DMS53 treated with DMSO at 0.1 percent for 48 hours (cell line): ENCODE results near the gene ALX4.

Experiments used
- DNase-seq: peaks from one replicate; lab custom pipeline; 2025; ENCODE audit not compliant: unreplicated experiment; lab: John Stamatoyannopoulos, UW

ALX4 gene

DNA sequence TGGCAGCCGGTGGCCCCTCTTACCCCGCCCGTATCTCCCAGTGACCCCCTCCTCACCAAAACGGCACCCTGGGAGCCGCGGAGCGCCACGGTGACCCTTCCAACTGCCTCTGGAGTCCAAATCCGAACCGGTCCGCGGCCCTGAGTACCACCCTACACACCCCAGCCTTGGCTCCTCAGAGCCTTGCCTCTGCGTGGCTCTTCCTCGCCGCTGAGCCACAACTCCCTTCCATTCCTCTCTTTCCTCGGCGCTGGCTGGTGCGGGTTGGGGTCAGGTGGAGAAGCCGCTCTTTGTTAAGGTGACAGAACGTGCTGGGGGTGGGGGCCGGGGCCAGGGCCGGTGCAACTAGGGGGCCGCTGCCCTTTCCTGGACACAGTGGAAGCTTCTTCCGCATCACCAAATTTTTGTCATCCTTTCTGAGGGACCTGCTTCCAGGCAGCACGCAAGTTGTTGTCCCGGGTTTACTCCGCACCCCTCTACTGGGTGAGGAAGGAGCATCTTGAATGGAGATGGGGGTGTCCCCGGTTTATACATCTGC lies 6.5 kb downstream of the ALX4 start:
- no peak for DNase-seq

DNA sequence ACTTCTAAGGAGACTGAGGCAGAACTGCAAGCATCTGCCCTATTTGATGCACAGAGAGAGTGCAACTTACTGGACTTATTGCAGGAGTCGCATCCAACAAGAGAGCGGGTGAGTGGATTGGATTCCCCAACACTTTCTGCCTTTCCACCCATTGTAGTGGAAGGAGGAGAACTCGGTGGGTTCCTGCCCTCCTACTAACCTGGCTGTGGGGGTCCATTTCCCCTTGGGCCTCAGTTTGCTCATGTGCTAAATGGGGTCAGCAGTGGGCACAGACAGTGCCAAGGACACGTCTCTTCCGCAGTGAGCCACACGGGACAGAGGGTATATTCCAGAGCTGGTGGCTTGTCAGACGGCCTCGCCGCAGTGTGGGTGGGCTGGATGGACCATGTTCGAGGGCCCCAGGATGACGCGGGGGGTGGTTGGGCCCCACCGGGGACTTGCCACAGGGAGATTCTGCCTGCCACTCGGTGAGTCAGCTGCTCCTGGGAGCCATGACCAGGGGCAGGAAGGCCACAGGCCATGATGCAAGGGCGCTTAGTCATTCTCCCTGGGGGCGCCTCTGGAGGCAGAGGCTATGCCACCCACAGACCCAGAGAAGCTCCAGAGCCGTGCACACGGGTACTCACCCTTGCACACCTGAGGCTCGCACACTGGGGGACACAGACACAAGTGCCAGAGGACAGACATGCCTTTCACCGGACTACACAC lies 8.2 kb downstream of the ALX4 start:
- DNase-seq = no peak

DNA sequence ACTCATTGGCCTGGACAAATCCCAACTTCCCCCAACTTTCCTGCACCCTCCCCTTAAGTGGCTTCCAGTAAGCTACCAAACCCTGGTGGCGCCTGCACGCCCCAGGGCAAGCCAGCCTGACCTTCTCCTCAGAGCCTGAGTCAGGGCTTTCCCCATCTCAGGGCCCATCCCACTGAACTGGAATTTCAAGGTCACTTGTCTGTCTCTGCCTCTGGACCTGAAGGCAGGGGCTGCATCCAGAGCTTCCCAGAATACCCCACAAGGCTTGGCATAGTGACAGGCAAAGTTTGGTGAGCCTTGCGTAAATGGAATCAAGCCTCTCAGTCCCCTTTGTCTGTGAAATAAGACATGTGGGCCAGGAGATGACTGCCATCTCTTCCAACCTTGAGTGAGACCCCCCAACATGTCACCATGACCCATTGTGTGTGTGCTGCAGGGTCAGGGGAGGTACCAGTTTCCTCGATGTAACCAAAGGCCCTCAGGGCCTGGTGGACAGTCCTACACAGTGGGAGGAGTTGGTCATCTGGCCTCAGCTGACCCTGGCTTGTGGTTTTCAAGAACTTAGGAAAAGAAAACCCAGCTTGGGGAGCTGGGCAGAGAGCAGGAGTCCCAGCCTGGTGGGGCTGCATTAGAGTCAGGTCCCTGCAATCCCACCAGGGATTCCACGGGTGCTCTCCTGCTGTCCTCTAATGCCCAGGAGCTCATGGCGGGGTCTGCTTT lies 8.9 kb downstream of the ALX4 start:
- DNase-seq = no peak

- DNase-seq = no peak
These were observed 11.1 kb downstream of the ALX4 start for GRCh38 chr11:44298862-44299261.

DNA sequence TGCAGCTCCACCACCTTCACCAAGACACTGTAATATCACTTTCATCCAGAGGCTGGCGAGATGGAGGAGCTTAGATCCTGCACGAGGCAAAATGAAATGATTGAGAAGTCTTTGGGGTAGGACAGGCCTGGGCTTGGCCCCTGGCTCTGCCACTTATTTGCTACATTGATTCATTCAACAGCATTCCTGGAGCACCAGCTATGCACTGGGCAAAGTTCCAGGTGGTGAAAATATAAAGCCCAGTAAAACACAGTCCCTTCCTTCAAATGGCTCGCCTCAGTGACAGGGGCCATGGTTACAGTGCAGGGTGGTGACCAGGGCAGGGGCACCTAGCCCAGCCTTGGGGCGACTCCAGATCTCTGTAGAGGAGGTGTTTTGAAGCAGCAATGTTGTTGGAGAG lies 19.7 kb downstream of the ALX4 start:
- no peak for DNase-seq

GRCh38 chr11:44288133-44288526 lies 21.8 kb downstream of the ALX4 start:
- no peak for DNase-seq

GRCh38 chr11:44286911-44287310 lies 23.0 kb downstream of the ALX4 start:
- no peak for DNase-seq

DNA sequence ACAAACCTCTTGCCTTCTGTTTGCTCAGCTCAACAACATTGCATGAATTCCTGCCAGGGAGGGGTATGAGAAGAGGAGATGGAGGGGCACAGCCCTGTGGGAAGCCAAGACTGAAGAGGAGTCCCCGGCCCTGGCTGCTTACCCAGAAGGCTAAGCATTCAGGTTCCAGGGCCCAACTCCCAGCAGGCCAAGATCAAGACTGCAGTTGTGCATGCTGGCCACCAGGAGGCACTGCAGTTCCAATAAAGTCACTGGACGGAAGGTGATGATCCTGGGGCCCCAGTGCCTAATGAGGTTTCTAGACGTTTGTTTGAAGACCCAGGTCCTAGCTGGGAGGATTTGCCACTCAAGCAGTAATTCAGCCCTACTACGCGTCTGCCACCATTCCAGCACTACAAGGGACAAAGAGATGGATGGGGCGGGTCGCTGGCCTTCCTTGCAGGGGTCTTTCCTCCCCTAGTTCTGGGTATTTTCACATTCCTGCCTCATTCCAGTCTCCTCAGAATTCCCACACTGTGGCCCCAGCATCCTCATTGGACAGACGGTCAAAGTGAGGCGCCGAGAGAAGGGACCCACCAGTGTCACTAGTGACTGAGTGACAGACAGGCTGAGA lies 23.6 kb downstream of the ALX4 start:
- peak; percentile 29 for DNase-seq

DNA sequence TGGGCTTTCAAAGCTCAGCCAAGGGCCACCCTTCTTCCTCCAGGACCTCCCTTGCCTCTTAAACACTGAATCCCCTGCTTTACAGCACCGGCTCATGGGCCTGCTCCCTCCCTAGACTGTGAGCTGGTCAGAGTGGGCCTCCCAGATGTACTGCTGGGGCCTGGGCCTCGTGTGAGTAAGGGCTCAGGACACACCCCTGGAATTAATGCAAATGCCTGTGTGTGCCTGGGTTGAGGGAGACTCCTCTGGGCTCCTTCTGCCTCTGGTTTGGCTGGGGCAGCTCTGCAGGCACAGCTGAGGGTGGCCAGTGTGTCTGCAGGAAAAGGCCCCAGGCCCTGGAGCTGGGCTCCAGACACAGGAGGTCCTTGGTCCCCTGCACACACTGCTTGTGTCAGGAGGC lies 24.2 kb downstream of the ALX4 start:
- DNase-seq = no peak

DNA sequence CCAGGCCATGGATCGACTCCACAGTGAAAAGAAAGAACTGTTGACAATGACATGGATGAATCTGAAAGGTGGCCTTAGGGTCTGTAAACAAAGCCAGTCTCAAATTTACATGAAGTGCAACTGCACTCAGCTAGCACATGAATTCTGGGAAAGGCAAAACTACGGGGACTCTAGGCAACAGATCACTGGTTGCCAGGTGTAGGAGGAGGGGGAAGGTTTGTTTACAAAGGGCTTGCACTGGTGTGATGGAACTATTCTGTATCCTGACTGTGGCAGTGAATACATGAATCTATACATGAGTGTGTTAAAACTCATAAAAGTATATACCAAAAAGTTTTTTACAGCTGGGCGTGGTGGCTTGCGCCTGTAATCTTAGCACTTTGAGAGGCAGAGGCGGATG lies 27.3 kb downstream of the ALX4 start:
- no peak for DNase-seq

- no peak for DNase-seq
These were observed 28.8 kb downstream of the ALX4 start for GRCh38 chr11:44281151-44281550.

DNA sequence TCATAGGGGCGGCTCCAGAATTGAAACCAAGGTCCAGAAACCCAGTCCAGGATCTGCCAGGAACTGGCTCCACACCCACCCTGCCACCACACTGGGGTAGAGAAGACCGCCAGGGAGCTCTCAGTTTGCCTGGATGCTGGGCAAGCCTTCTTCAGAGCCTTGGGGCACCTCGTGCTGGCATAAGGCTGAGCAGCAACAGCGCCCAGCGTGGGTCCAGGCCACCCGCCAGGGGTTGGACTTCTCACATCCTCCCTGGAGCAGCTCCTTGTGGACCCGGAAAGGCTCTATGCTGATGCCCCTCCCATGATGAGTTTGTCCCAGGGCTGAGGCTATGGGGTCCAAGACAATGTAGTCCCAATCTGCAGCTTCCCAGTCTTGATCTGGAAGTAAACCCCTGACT lies 29.7 kb downstream of the ALX4 start:
- DNase-seq = no peak

DNA sequence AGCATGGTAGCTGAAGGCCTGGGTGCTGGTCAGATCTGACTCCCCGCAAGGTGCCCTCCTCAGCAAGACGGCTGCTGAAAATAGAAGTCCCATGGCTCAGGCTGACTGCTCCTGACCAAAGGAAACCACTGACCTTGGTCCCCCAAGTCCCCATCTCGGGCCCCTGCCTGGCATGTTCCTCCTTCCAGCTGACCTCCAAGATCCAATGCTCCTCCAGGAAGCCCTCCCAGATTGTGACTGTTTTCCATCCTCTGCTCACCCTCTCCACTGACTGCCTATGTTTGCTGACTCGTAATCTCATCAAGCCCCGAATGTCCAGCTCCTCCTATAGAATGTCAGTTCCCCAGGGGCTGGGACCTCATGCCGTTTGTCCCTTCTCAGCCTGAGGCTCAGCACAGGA lies 30.5 kb downstream of the ALX4 start:
- DNase-seq = no peak

- no peak for DNase-seq
These were observed 32.5 kb downstream of the ALX4 start for GRCh38 chr11:44277196-44278090.

- DNase-seq = no peak
These were observed 33.9 kb downstream of the ALX4 start for GRCh38 chr11:44275961-44276550.

DNA sequence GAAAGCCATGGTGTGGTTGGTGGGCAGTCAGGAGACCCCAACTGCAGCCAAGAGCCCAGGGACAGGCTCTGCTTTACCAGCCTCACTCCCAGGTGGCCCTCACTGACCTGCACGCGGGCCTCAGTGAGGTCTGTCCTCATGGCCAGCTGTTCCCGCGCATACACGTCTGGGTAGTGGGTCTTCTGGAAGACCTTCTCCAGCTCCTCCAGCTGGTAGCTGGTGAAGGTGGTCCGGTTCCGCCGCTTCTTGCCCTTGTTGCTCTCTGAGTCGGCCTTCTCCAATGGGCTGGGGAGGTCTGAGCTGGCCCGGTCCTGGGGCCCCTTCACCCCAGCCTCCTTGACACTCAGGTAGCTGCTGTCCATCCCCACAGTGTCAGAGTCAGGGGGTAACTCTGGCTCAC lies 34.7 kb downstream of the ALX4 start:
- DNase-seq = no peak

- no peak for DNase-seq
These were observed 35.5 kb downstream of the ALX4 start for GRCh38 chr11:44274404-44274803.

- no peak for DNase-seq
These were observed 38.7 kb downstream of the ALX4 start for GRCh38 chr11:44271286-44271685.

DNA sequence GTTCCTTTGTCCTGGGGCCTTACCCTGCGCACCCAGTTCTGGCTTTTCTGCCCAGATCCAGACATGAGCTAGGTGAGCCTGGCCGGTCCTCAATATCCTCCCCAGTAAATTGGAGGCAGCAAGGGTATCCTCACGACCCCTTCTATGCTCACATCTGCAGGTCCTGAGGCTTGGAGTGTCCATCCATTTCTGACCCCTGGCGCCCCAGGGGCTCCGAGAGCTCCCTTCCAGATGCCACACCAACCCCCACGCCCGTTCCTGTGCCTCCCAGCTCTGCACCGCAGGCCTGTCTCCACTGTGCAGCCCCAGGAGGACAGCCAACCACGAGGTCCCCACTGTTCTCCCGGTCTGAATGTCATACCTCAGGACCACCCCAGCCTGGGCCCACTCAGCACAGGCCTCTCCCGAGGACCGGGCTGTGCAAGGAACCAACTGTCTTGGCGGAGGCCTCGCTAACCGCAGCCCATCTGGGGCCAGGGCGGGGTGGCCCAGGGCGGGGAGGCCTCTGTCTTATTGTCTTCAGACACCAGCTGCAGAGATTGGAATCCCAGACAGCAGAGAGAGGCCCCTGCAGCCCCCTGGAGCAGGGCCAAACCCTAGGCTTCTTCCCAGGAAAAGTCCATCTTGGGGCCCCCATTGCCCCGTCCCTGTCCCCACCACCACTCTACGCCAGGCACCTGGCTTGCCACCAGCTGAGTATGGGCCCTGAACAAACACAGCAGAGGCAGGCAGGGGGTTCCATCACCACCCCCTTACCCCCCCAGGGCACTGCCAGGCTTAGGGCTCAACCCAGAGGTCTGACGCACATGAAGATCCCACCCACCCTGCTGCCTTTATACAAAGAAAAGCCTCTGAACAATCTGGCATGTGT lies 39.3 kb downstream of the ALX4 start:
- no peak for DNase-seq
